Stimulated activated CD8-positive, alpha-beta memory T cell treated with anti-CD3 and anti-CD28 coated beads, Interleukin-12 subunit alpha, Interleukin-12 subunit beta, amount 100 ng/mL, for 4 hours (primary cell): Measurements from ENCODE around the gene SMIM5.

Experiments
- DNase-seq: peaks from one replicate; pipeline ENCODE4 v3.0.0-alpha.2; 2020; ENCODE audit warnings: low read depth

The SMIM5 gene

DNA sequence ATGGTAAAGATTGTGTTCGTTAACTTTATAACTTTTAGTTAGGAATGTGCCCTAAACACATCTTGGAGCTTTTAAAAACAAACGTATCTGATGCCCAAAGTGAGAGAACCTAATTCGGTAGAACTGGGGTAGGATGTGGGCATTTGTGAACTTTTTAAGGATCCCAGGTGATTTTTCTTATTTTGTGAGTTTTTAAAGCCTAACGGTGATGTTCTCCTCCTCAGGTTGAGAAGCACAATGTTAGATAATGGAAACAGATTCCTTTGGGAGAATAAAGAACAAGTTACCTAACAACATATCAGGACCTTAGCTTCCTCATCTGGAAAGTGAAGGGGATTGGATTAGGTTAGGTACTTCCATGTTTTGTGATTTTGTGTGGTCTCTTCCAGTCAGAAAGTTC lies 34.6 kb downstream of the SMIM5 start:
- no peak for DNase-seq

DNA sequence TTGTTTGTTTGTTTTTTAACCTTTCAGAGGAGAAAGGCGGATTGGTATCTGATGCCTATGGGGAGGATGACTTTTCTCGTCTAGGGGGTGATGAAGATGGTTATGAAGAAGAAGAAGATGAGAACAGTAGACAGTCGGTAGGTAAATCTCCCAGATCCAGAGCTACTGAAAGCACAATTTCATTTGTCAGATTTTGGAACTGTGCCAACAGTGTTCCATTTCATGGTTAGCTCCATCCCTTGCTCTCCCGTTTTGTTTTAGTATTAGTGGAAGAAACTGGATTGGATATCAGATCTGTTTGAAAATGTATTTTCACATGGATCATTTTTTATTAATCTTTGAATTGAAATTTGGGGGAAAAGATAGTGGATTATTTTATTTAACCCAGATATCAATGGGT lies 35.3 kb downstream of the SMIM5 start:
- no peak for DNase-seq

GRCh38 chr17:75670868-75671267 lies 37.6 kb downstream of the SMIM5 start:
- no peak for DNase-seq

- DNase-seq, result no peak
Observed at GRCh38 chr17:75672011-75672410, 38.8 kb downstream of the SMIM5 start.

GRCh38 chr17:75673487-75673886 lies 40.3 kb downstream of the SMIM5 start:
- no peak for DNase-seq

DNA sequence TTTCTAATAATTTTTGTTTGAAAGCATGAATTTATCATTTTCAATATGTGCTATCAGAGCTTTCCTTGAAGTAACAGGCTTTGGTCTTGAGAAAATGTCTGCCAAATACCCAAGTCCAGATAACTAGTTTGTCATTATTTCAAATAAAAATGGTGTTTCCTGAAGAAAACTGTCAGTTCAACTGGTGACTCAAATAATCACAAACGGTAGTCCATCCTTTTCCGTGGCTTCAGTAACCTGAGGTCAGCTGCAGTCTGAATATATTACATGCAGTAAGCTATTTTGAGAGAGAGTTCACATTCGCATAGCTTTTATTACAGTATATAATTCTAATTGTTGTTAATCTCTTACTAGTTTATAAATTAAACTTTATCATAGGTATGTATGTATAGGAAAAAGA lies 43.2 kb downstream of the SMIM5 start:
- no peak for DNase-seq

- no peak for DNase-seq
Observed at GRCh38 chr17:75679706-75680211, 46.5 kb downstream of the SMIM5 start.

DNA sequence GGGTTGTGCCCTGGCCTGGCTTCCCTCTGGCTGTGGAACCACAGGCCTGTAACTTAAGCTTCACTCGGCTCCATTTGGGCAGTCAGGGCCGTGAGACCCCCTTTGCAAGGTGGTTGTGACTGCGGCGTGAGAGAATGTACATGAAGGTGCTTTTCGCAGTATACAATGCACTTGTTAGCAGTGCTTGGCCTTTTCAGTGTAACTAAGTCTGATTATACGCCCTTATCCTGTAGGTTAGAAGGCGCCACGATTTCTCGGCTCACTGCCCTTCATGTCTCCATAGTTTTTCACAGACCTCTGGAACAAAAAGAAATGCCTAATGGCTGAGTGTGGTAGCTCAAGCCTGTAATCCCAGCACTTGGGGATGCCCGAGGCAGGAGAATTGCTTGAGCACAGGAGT lies 47.2 kb downstream of the SMIM5 start:
- no peak for DNase-seq

DNA sequence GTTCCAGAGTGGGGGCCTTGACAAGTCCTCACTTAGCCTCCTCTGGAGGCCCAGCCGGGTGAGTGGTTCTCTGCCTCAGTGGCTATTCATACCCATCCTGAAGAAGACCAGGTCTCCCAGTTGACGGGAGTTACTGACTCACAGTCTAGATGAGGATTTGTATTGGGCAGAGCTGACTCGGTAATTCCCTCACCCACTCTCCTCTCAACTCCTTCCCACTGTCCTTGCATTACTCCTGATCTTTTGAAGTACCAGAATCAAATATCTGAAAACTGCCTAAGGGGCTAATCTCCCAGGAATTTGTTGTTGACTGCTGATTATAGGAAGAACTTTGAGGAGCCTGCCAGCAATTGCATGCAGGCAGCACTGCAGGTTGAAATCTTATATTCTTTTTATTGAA lies 48.1 kb downstream of the SMIM5 start:
- no peak for DNase-seq

GRCh38 chr17:75683583-75683982 lies 50.3 kb downstream of the SMIM5 start:
- no peak for DNase-seq

- no peak for DNase-seq
Observed at GRCh38 chr17:75684249-75684648, 51.0 kb downstream of the SMIM5 start.

GRCh38 chr17:75684924-75685323 lies 51.7 kb downstream of the SMIM5 start:
- no peak for DNase-seq

GRCh38 chr17:75685499-75685898 lies 52.3 kb downstream of the SMIM5 start:
- DNase-seq, result no peak

DNA sequence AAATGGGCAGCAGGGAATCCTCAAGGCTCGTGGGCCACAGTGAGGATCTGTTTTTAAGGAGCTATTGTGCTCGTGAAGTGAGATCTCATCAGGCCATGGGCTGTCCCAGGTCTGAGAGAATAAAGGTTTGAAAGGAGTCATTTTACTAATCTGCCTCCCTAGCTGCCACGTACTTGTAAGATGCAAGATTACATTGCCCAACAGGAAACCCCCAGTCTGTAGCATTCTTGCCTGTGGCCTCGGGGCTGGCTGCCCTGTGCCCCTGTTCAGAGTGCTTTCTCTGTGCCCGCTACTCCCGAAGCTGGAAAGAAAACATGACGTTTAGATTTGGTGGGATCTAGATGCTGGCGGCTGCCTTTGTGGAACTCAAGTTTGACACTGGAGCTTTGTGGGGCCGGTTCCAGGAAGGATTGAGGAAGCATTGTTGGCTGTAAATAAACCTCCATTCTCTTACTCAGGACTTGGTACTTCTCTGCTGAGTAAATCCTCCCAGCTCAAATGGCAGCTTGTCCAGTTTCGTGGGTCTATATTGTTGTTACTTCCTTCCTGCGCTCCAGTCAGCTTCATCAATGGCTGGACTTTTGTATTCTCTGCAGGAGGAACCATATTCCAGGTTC lies 55.1 kb downstream of the SMIM5 start:
- DNase-seq, result no peak

DNA sequence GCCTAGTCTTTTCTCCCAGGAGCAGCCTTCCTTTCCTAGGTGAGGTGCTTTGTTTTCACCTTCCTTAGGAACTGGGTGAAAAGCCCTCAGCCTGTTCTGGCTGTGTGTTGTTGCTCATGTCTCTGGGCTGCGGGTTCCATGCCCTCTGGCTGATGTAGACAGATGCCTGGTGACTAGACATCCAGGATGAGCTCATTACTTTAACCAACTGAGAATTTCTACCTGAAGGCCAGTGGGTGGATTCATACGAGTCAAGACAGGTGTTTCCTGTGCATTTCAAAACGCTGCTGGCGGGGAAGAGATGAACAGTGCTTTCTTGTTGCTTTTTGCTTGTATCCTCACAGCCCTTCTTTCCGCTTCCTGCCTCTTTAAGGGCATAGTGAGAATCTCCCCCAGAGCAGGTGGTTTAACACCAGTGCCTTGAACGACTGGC lies 56.2 kb downstream of the SMIM5 start:
- no peak for DNase-seq
